Omental fat pad (tissue), 4 donors: ENCODE results near the gene KCTD4. TPM values are rescaled to one million over a fixed set of nuclear protein-coding genes. Genes with fewer than 3 reads are reported as not detected.
A peak's percentile ranks its signal among the peaks of the same experiment; 100 is the strongest.

Experiments used
- ATAC-seq: fragments of 150-250 bp; one replicate; pipeline ENCODE4 v1.9.1; 2016; ENCODE audit warnings: mild to moderate bottlenecking, moderate library complexity; ENCODE audit not compliant: low FRiP score
- DNase-seq: peaks from one replicate; pipeline ENCODE4 v3.0.0-alpha.2; 2019; ENCODE audit warnings: low spot score
- total RNA-seq, 4 donors: library from RNA; depleted of rRNA; stranded (reverse); fragments of >200 nt; gene quantifications; one replicate each; pipeline ENCODE4 v1.1.0, GENCODE V29; 2016
- TF ChIP-seq, protein P1 (sequence below), 3 donors: fragments of 450-650 bp; IDR thresholded peaks; one replicate each; pipeline ENCODE4 v1.5.1; 2016 to 2017; ENCODE audit warnings: antibody characterized with exemption in 3 of 3, mild to moderate bottlenecking in 3 of 3, moderate library complexity in 2 of 3

The KCTD4 gene
- total RNA-seq, 4 donors from 2014 or later, result not detected

DNA sequence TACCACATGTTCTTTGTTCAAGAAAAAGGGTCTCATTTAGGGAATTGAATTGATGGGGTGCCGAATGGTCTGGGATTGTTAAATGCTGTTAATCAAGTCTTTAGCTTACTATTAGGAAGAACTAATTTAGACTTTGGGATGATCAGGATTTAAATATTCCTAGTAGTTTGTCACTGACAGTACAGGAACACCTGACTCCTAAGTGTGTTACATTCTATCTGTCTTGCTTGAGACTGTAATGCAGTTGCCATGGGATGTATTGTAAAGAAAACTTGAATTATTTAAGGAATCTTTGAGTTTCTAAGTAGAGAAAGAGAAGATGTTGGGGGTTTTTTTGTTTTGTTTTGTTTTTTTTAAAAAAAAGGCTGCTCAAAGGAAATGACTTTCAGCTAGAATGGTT lies 17.8 kb upstream of the KCTD4 start:
- DNase-seq (no peak), ATAC-seq (no peak)
- TF ChIP-seq, protein P1, sequence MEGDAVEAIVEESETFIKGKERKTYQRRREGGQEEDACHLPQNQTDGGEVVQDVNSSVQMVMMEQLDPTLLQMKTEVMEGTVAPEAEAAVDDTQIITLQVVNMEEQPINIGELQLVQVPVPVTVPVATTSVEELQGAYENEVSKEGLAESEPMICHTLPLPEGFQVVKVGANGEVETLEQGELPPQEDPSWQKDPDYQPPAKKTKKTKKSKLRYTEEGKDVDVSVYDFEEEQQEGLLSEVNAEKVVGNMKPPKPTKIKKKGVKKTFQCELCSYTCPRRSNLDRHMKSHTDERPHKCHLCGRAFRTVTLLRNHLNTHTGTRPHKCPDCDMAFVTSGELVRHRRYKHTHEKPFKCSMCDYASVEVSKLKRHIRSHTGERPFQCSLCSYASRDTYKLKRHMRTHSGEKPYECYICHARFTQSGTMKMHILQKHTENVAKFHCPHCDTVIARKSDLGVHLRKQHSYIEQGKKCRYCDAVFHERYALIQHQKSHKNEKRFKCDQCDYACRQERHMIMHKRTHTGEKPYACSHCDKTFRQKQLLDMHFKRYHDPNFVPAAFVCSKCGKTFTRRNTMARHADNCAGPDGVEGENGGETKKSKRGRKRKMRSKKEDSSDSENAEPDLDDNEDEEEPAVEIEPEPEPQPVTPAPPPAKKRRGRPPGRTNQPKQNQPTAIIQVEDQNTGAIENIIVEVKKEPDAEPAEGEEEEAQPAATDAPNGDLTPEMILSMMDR (IDR thresholded peaks at IDR 0.05), result no peak

DNA sequence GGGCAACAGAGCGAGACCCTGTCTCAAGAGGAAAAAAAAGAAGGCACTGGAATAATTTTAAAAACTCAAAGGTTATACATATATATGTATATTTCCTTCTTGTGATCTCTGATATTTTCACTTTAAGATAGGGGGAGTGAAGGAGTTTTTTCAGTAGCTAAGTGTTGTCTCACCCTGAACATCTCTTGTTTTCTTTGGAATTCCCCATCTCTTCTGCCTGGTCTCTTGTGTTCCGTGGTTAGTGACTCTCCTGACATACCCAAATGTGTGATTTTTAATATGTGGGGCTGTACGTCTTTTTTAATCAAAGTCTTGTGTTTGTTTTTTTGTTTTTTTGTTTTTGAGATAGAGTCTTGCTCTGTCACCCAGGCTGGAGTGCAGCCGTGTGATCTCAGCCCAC lies 15.3 kb upstream of the KCTD4 start:
- TF ChIP-seq, protein P1 (IDR thresholded peaks at IDR 0.05), result no peak
- no peak for DNase-seq
- no peak for ATAC-seq

DNA sequence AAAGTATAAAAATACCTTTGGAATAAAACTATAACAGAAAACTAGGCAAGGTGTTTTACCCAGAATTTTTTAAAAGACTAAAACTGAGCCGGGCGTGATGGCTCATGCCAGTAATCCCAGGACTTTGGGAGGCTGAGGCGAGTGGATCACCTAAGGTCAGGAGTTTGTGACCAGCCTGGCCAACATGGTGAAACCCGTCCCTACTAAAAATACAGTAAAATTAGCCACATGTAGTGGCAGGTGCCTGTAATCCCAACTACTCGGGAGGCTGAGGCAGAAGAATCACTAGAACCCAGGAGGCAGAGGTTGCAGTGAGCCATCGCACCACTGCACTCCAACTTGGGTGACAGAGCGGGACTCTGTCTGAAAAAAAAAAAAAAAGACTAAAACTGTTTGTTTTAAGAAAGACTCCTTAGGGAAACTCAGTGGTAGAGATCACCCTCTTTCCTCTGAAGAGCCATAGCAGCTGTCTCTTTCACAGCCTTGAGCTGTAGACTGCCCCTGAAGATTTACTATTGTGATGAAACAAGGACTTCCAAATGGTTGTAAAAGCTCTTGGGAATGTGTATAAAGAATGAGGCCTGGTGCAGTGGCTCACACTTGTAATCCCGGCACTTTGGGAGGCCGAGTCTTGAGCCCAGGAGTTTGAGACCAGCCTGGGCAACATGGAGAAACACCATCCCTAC lies 14.7 kb upstream of the KCTD4 start:
- ATAC-seq, result no peak
- DNase-seq, result no peak
- TF ChIP-seq, protein P1 (IDR thresholded peaks at IDR 0.05), result no peak

DNA sequence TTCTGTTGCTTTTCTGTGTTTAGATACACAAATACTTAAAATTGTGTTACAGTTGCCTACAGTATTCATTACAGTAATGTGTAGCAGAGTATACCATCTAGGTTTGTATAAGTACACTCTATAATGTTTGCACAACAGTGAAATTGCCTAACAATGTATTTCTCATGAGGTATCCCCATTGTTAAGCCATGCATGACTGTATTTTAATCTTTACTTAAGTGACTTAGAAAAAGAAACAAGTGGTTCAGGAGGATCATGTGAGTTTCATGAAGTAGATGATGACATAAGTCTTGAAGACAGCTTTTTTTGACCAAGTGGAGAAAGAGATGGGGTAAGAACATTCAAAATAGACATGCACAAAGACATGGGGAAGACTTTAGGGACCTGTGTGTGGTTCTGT lies 8.4 kb upstream of the KCTD4 start:
- DNase-seq (no peak), ATAC-seq (no peak)
- TF ChIP-seq, protein P1 (IDR thresholded peaks at IDR 0.05), result no peak

DNA sequence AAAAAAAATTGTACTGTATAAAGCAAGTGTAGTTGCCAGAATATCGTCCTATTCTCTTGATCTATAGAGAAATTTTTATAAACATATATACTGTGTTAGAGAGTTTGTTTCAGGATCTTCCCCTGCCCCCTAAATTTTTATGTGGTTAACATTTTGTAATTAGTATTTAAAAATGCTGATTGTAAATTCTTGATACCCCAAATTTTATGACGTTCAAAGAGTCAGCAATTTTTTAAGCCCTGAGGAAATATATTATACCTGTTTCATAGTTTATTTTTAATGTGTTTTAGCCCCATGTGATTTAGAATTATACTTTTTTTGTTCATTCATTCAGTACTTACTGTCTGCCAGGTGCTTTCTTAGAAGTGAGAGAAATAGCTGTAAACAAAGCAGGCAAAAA lies 7.3 kb upstream of the KCTD4 start:
- no peak for DNase-seq
- TF ChIP-seq, protein P1 (IDR thresholded peaks at IDR 0.05), result no peak
- no peak for ATAC-seq

DNA sequence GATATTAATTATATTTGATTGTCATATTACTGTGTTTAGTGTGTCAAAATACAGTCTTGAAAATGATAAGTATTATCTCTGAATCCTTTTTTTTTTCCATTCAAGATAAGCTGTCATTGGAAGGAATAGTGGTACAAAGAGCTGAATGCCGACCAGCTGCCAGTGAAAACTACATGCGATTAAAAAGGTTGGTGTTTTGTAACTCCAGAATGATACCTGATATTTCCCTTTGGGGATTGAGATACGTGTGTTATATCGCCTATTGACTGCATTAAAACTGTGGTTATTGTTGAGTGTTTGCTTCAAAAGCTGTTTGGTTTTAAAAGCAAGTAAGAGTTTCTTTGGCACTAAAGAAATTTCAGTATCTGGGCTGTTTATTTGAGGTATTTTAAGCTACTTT lies 6.5 kb upstream of the KCTD4 start:
- no peak for DNase-seq
- TF ChIP-seq, protein P1 (IDR thresholded peaks at IDR 0.05), result no peak
- ATAC-seq, result no peak

DNA sequence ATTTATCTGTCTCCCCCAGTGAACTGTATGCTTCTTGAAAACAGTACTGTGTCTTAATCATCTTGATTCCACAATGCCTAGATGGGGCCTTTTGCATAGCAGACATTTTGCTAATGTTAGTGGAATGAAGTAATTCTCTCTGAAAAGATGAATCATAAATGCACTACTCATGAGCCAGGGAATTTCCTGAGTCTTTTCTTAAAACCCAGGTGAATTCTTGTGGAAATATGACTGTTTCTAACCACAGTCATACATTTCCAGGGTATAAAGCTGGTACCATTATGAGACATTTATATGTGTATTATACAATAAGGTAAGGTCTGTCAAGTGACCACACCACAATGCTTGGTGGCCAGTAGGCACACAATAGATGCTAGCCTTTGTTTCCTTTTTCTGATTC lies 5.5 kb upstream of the KCTD4 start:
- DNase-seq, result no peak

More for the DNA sequence above, 5.5 kb upstream of the KCTD4 start:
- peak; percentile 95 for ATAC-seq
- TF ChIP-seq, protein P1 (IDR thresholded peaks at IDR 0.05), result no peak
